Hindlimb muscle (tissue), 1 donor: ENCODE measurements around the gene TBXAS1. TPM values are rescaled to one million over a fixed set of nuclear protein-coding genes. Genes with fewer than 3 reads are reported as not detected.

ENCODE experiments used
- DNase-seq: peaks from one replicate; pipeline ENCODE4 v3.0.0-alpha.2; 2013
- polyA plus RNA-seq: library from polyadenylated mRNA; unstranded; fragments of 120-200 nt; gene quantifications from one replicate; pipeline ENCODE4 v1.2.1, GENCODE V29; 2013; ENCODE audit not compliant: insufficient read length

TBXAS1 gene
- polyA plus RNA-seq, 1 donor = 6.4 TPM

- DNase-seq = no peak
Observed at GRCh38 chr7:140005754-140006503, 176.9 kb downstream of the TBXAS1 start.

GRCh38 chr7:140006600-140006999, 177.5 kb downstream of the TBXAS1 start:
- DNase-seq = no peak

GRCh38 chr7:140007051-140007690, 178.1 kb downstream of the TBXAS1 start:
- no peak for DNase-seq

GRCh38 chr7:140008755-140009610, 179.9 kb downstream of the TBXAS1 start:
- no peak for DNase-seq

GRCh38 chr7:140009735-140010134, 180.7 kb downstream of the TBXAS1 start:
- DNase-seq = no peak

- no peak for DNase-seq
Observed at GRCh38 chr7:140010194-140010895, 181.3 kb downstream of the TBXAS1 start.

- DNase-seq = no peak
Observed at GRCh38 chr7:140013676-140014075, 184.6 kb downstream of the TBXAS1 start.

- no peak for DNase-seq
Observed at GRCh38 chr7:140014123-140014522, 185.1 kb downstream of the TBXAS1 start.

GRCh38 chr7:140015471-140015970, 186.5 kb downstream of the TBXAS1 start:
- no peak for DNase-seq

- DNase-seq = no peak
Observed at GRCh38 chr7:140016540-140016939, 187.5 kb downstream of the TBXAS1 start.

- DNase-seq = no peak
Observed at GRCh38 chr7:140017034-140017433, 188.0 kb downstream of the TBXAS1 start.

GRCh38 chr7:140017543-140017942, 188.5 kb downstream of the TBXAS1 start:
- no peak for DNase-seq

GRCh38 chr7:140018125-140019043, 189.3 kb downstream of the TBXAS1 start:
- no peak for DNase-seq

GRCh38 chr7:140019172-140019571, 190.1 kb downstream of the TBXAS1 start:
- no peak for DNase-seq

GRCh38 chr7:140019606-140020005, 190.5 kb downstream of the TBXAS1 start:
- no peak for DNase-seq

- DNase-seq = no peak
Observed at GRCh38 chr7:140021603-140022002, 192.5 kb downstream of the TBXAS1 start.

- no peak for DNase-seq
Observed at GRCh38 chr7:140022582-140023211, 193.6 kb downstream of the TBXAS1 start.

GRCh38 chr7:140023728-140024127, 194.7 kb downstream of the TBXAS1 start:
- DNase-seq = no peak

GRCh38 chr7:140024585-140024984, 195.5 kb downstream of the TBXAS1 start:
- DNase-seq = no peak

- DNase-seq = no peak
Observed at GRCh38 chr7:140025241-140025640, 196.2 kb downstream of the TBXAS1 start.
